ENCODE measurements around the gene ILF2. TPM values are rescaled to one million over a fixed set of nuclear protein-coding genes. Genes with fewer than 3 reads are reported as not detected.

ILF2 gene
- total RNA-seq, 1 experiment from 2014 or later, result 221 TPM

DNA sequence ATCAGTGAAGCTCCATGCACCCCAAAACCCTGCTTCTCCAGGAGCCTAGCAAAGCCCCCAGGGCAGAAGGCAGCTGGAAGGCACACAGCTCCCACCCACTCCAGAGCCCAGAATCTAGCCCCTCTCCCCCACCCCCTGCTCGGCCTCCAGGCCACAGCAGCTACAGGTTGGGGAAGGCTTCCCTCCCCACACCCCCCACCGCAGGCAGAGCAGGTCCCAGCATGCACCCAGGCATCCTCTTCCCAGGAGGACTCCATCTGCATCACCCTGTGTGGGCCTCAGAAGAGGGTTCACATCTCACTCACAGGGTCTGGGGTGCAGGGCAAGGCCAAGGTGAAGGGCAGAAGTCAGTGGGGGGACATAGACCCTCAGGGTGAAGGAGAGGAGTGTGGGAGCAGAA lies 55.4 kb downstream of the ILF2 start:
- no peak overlapping the region for H3K4me3 ChIP-seq (ENCODE audit: low read depth in 2 of 2, low read length in 2 of 2)
- CTCF ChIA-PET, result interaction anchor here (1.2 kb wide), 1 partner anchor 82 kb away, joined by 3 read pairs; no protein-coding TSS in a partner anchor
- H3K36me3 ChIP-seq (ENCODE audit: control insufficient read depth, insufficient read depth, low read length), result no peaks in the 10 kb centered on the region
- in situ Hi-C loops (cut with HindIII; ENCODE audit: low pct_unique_long_range_greater_than_20kb, low sequenced_read_pairs) (loop anchor here (25.0 kb wide), 1 partner anchor 253 kb away; the partner anchor contains the start of gene S100A9), intact Hi-C loops (cut with micrococcal nuclease; ENCODE audit: unreplicated experiment) (loop anchor here (5.0 kb wide), 1 partner anchor 103 kb away; no protein-coding TSS in a partner anchor)
- no peak for ATAC-seq
- no peak for DNase-seq (ENCODE audit: low read depth, low spot score)
- no peak overlapping the region for H3K27ac ChIP-seq (ENCODE audit: low read length)
- no peaks in the 10 kb centered on the region for H3K9me3 ChIP-seq (ENCODE audit: control insufficient read depth, insufficient read depth, low read depth, low read length)
- H3K27me3 ChIP-seq (ENCODE audit: control insufficient read depth, insufficient read depth, low read length), result no peaks in the 10 kb centered on the region
- no peak for TF ChIP-seq POLR2AphosphoS5 (IDR thresholded peaks at IDR 0.05; ENCODE audit: low read depth, low read length)
- TF ChIP-seq, protein P1, sequence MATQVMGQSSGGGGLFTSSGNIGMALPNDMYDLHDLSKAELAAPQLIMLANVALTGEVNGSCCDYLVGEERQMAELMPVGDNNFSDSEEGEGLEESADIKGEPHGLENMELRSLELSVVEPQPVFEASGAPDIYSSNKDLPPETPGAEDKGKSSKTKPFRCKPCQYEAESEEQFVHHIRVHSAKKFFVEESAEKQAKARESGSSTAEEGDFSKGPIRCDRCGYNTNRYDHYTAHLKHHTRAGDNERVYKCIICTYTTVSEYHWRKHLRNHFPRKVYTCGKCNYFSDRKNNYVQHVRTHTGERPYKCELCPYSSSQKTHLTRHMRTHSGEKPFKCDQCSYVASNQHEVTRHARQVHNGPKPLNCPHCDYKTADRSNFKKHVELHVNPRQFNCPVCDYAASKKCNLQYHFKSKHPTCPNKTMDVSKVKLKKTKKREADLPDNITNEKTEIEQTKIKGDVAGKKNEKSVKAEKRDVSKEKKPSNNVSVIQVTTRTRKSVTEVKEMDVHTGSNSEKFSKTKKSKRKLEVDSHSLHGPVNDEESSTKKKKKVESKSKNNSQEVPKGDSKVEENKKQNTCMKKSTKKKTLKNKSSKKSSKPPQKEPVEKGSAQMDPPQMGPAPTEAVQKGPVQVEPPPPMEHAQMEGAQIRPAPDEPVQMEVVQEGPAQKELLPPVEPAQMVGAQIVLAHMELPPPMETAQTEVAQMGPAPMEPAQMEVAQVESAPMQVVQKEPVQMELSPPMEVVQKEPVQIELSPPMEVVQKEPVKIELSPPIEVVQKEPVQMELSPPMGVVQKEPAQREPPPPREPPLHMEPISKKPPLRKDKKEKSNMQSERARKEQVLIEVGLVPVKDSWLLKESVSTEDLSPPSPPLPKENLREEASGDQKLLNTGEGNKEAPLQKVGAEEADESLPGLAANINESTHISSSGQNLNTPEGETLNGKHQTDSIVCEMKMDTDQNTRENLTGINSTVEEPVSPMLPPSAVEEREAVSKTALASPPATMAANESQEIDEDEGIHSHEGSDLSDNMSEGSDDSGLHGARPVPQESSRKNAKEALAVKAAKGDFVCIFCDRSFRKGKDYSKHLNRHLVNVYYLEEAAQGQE (IDR thresholded peaks at IDR 0.05; ENCODE audit: insufficient read depth in 1 of 2, low read depth in 2 of 2, low read length in 1 of 2), result no peak
- TF ChIP-seq SIN3A (IDR thresholded peaks at IDR 0.05; ENCODE audit: borderline replicate concordance, insufficient read depth, low read depth, low read length), result no peak
- TF ChIP-seq, protein P2, sequence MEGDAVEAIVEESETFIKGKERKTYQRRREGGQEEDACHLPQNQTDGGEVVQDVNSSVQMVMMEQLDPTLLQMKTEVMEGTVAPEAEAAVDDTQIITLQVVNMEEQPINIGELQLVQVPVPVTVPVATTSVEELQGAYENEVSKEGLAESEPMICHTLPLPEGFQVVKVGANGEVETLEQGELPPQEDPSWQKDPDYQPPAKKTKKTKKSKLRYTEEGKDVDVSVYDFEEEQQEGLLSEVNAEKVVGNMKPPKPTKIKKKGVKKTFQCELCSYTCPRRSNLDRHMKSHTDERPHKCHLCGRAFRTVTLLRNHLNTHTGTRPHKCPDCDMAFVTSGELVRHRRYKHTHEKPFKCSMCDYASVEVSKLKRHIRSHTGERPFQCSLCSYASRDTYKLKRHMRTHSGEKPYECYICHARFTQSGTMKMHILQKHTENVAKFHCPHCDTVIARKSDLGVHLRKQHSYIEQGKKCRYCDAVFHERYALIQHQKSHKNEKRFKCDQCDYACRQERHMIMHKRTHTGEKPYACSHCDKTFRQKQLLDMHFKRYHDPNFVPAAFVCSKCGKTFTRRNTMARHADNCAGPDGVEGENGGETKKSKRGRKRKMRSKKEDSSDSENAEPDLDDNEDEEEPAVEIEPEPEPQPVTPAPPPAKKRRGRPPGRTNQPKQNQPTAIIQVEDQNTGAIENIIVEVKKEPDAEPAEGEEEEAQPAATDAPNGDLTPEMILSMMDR (IDR thresholded peaks at IDR 0.05), result no peak
- H3K4me1 ChIP-seq (ENCODE audit: control insufficient read depth, insufficient read depth, low read length), result peaks cover 23% of the 10 kb centered on the region
- POLR2A ChIA-PET, result interaction anchor here (1.0 to 1.9 kb wide), 2 partner anchors 12 to 19 kb away, joined by 4 to 5 read pairs; partner anchors contain the start of gene S100A13
- no TSS peak for BruUV-seq (replicated peaks)

DNA sequence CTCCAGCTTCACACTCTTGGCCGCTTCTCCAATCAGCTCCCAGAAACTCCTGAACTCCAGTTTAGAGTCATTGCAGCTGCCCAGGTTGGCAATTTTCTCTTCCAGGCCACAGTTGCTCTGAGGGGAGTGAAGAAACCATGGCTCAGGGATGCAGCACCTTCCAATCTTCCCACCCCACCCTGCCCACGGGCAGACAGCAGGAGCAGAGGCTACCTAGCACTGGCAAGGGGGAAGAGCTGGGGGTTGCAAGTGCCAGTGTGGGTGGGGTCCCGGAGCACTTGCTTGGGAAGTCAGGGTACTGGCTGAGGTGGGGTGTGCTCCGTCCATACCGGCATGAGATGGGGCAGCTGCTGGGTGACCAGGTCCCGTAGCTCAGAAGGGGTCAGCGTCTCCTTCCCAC lies 55.9 kb downstream of the ILF2 start:
- CTCF ChIA-PET, result interaction anchor here (1.2 to 1.6 kb wide), 3 partner anchors 9 to 81 kb away, joined by 3 to 4 read pairs (median 3); partner anchors contain the start of gene S100A13
- no peak for TF ChIP-seq SIN3A (IDR thresholded peaks at IDR 0.05; ENCODE audit: borderline replicate concordance, insufficient read depth, low read depth, low read length)
- no peak for TF ChIP-seq TCF7L2 (IDR thresholded peaks at IDR 0.05; ENCODE audit: low read depth, low read length)
- TF ChIP-seq, protein P1 (IDR thresholded peaks at IDR 0.05; ENCODE audit: insufficient read depth in 1 of 2, low read depth in 2 of 2, low read length in 1 of 2), result no peak
- no peak for TF ChIP-seq POLR2AphosphoS5 (IDR thresholded peaks at IDR 0.05; ENCODE audit: low read depth, low read length)
- TF ChIP-seq, protein P2 (IDR thresholded peaks at IDR 0.05), result no peak
- H3K27me3 ChIP-seq (ENCODE audit: control insufficient read depth, insufficient read depth, low read length), result no peaks in the 10 kb centered on the region
- BruUV-seq (replicated peaks), result no TSS peak
- POLR2A ChIA-PET, result interaction anchor here (1.6 to 1.9 kb wide), 2 partner anchors 13 to 19 kb away, joined by 5 read pairs; partner anchors contain the start of genes CHTOP and S100A13
- in situ Hi-C loops (cut with HindIII; ENCODE audit: low pct_unique_long_range_greater_than_20kb, low sequenced_read_pairs), result loop anchor here (25.0 kb wide), 1 partner anchor 253 kb away; the partner anchor contains the start of gene S100A9
- DNase-seq (ENCODE audit: low read depth, low spot score) (no peak), ATAC-seq (no peak)
- no peaks in the 10 kb centered on the region for H3K9me3 ChIP-seq (ENCODE audit: control insufficient read depth, insufficient read depth, low read depth, low read length)
- no peaks in the 10 kb centered on the region for H3K36me3 ChIP-seq (ENCODE audit: control insufficient read depth, insufficient read depth, low read length)
- no peak overlapping the region for H3K27ac ChIP-seq (ENCODE audit: low read length)
- no peak overlapping the region for H3K4me3 ChIP-seq (ENCODE audit: low read depth in 2 of 2, low read length in 2 of 2)
- H3K4me1 ChIP-seq (ENCODE audit: control insufficient read depth, insufficient read depth, low read length), result peaks cover 28% of the 10 kb centered on the region
- intact Hi-C loops (cut with micrococcal nuclease; ENCODE audit: unreplicated experiment), result loop anchor here (5.0 kb wide), 1 partner anchor 103 kb away; no protein-coding TSS in a partner anchor

All from Panc1 (cell line).